ENCODE data around the gene P2RY10.
"Not testable (repeated sequence)": the region's sequence is repeated elsewhere in the genome, so short reads cannot be mapped to it uniquely, and the experiment has no call there.

P2RY10 gene

GRCh38 chrX:78945186-78945912 lies at the start of gene P2RY10:
Gene P2RY10 (plus strand): TSS chrX:78945391. CDS start chrX:78960521, 15,130 bp downstream.
- FAIRE-seq = no peak

GRCh38 chrX:78922754-78923153 lies 22.4 kb upstream of the P2RY10 start:
- no peak for FAIRE-seq

GRCh38 chrX:78923198-78924015 lies 21.8 kb upstream of the P2RY10 start:
- FAIRE-seq = no peak

GRCh38 chrX:78931814-78932213 lies 13.4 kb upstream of the P2RY10 start:
- no peak for FAIRE-seq

GRCh38 chrX:78934866-78935265 lies 10.3 kb upstream of the P2RY10 start:
- FAIRE-seq = no peak

- no peak for FAIRE-seq
These were observed 840 bp upstream of the P2RY10 start for GRCh38 chrX:78944351-78944750.

GRCh38 chrX:78946178-78946931 lies 1.2 kb downstream of the P2RY10 start:
- no peak for FAIRE-seq

- no peak for FAIRE-seq
These were observed 5.0 kb downstream of the P2RY10 start for GRCh38 chrX:78950009-78950835.

- no peak for FAIRE-seq
These were observed 12.0 kb downstream of the P2RY10 start for GRCh38 chrX:78957049-78957767.

- no peak for FAIRE-seq
These were observed 12.6 kb downstream of the P2RY10 start for GRCh38 chrX:78957768-78958130.

- FAIRE-seq = no peak
These were observed 13.4 kb downstream of the P2RY10 start for GRCh38 chrX:78958419-78959116.

GRCh38 chrX:78960888-78961287 lies 15.7 kb downstream of the P2RY10 start:
- no peak for FAIRE-seq

- no peak for FAIRE-seq
These were observed 19.4 kb downstream of the P2RY10 start for GRCh38 chrX:78964598-78964997.

- no peak for FAIRE-seq
These were observed 34.7 kb downstream of the P2RY10 start for GRCh38 chrX:78979789-78980464.

GRCh38 chrX:78989349-78989748 lies 44.2 kb downstream of the P2RY10 start:
- no peak for FAIRE-seq

GRCh38 chrX:78997870-78998558 lies 52.8 kb downstream of the P2RY10 start:
- no peak for FAIRE-seq

- not testable (repeated sequence) for FAIRE-seq
These were observed 62.3 kb downstream of the P2RY10 start for GRCh38 chrX:79007540-79007939.

Measured in TTC549 (cell line).